BJ (cell line): ENCODE data around the gene DBNDD2. TPM values are rescaled to one million over a fixed set of nuclear protein-coding genes. Genes with fewer than 3 reads are reported as not detected.

Source experiments
- CTCF ChIA-PET: fragments of 350-600 bp; formaldehyde crosslinking; extraction: SDS; loops from one replicate; lab custom pipeline; 2021; ENCODE audit warnings: antibody characterized with exemption, inconsistent platforms; lab: Yijun Ruan, JAX
- POLR2A ChIA-PET: fragments of 300-600 bp; sonication (Branson Sonifier 250); formaldehyde crosslinking; extraction: SDS; loops from one replicate; lab custom pipeline; 2021; ENCODE audit warnings: antibody characterized with exemption; lab: Charles Lee
- DNase-seq: peaks from one replicate; pipeline ENCODE4 v3.0.0-alpha.2; 2011; ENCODE audit warnings: low read depth
- H3K27me3 ChIP-seq: 2 replicates; pipeline ENCODE4 v1.6.0; 2011; ENCODE audit warnings: low read length; ENCODE audit not compliant: control insufficient read depth, insufficient read depth
- H3K36me3 ChIP-seq: 2 replicates; pipeline ENCODE4 v1.5.1; 2011; ENCODE audit warnings: low read length; ENCODE audit not compliant: control insufficient read depth, insufficient read depth
- H3K4me3 ChIP-seq: 2 replicates; pipeline ENCODE4 v1.5.1; 2011; ENCODE audit warnings: low read depth, mild to moderate bottlenecking, control low read depth, low read length
- CTCF ChIP-seq: IDR thresholded peaks from 2 replicates; pipeline ENCODE4 v1.5.1; 2011; ENCODE audit warnings: low read depth, mild to moderate bottlenecking, control low read depth, inconsistent platforms, low read length, moderate library complexity; ENCODE audit not compliant: insufficient read depth
- polyA minus RNA-seq: library from RNA; depleted of rRNA, polyadenylated mRNA; stranded (reverse); fragments of >200 nt; gene quantifications from 2 replicates; pipeline ENCODE4 v1.2.3, GENCODE V29; 2011; rRNA and poly(A)+ RNA removed
- polyA plus RNA-seq: library from polyadenylated mRNA; depleted of rRNA; stranded (reverse); fragments of >200 nt; gene quantifications from 2 replicates; pipeline ENCODE4 v1.2.3, GENCODE V29; 2011; rRNA removed

Gene DBNDD2
- 69.4 and 77.0 TPM in 2 replicates for polyA plus RNA-seq
- 26.1 and 36.1 TPM in 2 replicates for polyA minus RNA-seq

GRCh38 chr20:45407783-45408645 is at the start of gene DBNDD2:
Gene DBNDD2 (plus strand): TSS chr20:45408289. CDS start chr20:45408468, 179 bp downstream.
- Histone ChIP-seq H3K27me3 (no peaks in the 10 kb centered on the region), H3K36me3 (peaks cover 5% of the 10 kb centered on the region), H3K4me3 (peak within 1 kb of the TSS; percentile 66)
- CTCF ChIA-PET, result interaction anchor here (1.0 to 2.5 kb wide), 4 partner anchors 8 to 89 kb away, joined by 4 to 8 read pairs (median 6); partner anchors contain the start of gene PIGT
- TF ChIP-seq CTCF, result no peak
- no peak for DNase-seq
- POLR2A ChIA-PET, result interaction anchor here (1.0 kb wide), 1 partner anchor 60 kb away, joined by 3 read pairs; the partner anchor contains the start of gene SDC4

- ChIA-PET CTCF (interaction anchor here (1.5 to 6.0 kb wide), 5 partner anchors 14 to 77 kb away, joined by 4 to 75 read pairs (median 8); no protein-coding TSS in a partner anchor), POLR2A (interaction anchor here (0.6 kb wide), 1 partner anchor 77 kb away, joined by 3 read pairs; no protein-coding TSS in a partner anchor)
- DNase-seq, result no peak
- Histone ChIP-seq H3K27me3 (no peaks in the 10 kb centered on the region), H3K4me3 (no peak overlapping the region), H3K36me3 (no peaks in the 10 kb centered on the region)
- TF ChIP-seq CTCF, result no peak
Measured at GRCh38 chr20:45359069-45359405, 49.1 kb upstream of the DBNDD2 start.

- no peak for TF ChIP-seq CTCF
- no peak for DNase-seq
- Histone ChIP-seq H3K36me3 (no peaks in the 10 kb centered on the region), H3K27me3 (no peaks in the 10 kb centered on the region), H3K4me3 (no peak overlapping the region)
- CTCF ChIA-PET, result interaction anchor here (1.5 to 6.0 kb wide), 6 partner anchors 14 to 412 kb away, joined by 4 to 75 read pairs (median 9); no protein-coding TSS in a partner anchor
- POLR2A ChIA-PET, result no interaction called here
Measured at GRCh38 chr20:45359406-45360148, 48.5 kb upstream of the DBNDD2 start.

- Histone ChIP-seq H3K27me3 (no peaks in the 10 kb centered on the region), H3K4me3 (no peak overlapping the region), H3K36me3 (peaks cover 9% of the 10 kb centered on the region)
- no peak for DNase-seq
- ChIA-PET POLR2A (no interaction called here), CTCF (interaction anchor here (0.8 to 6.0 kb wide), 9 partner anchors 10 to 416 kb away, joined by 3 to 75 read pairs (median 13); no protein-coding TSS in a partner anchor)
- no peak for TF ChIP-seq CTCF
Measured at GRCh38 chr20:45361793-45362192, 46.3 kb upstream of the DBNDD2 start.
